ENCODE measurements around the gene IRF7.
"Not testable (repeated sequence)": the region's sequence is repeated elsewhere in the genome, so short reads cannot be mapped to it uniquely, and the experiment has no call there.

The IRF7 gene

DNA sequence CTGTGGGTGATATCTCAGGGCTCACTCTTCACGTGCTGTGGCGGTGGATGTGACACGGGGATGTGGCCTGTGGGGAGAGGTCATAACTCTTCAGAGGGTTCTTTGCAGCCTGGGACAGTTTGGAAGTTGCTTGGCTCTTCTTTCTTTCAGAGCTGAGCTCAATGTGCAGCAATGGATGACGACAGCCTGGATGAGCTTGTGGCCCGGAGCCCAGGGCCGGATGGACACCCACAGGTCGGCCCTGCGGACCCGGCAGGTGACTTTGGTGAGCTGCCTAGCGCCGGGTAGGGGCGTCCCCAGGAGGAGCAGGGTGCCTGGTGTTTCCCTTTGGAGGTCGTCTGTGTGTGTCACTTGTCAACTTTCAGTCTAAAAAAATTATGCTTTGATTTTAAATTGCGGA, 34.4 kb downstream of the IRF7 start:
- DNase-seq (ENCODE audit: low spot score), result no peak

DNA sequence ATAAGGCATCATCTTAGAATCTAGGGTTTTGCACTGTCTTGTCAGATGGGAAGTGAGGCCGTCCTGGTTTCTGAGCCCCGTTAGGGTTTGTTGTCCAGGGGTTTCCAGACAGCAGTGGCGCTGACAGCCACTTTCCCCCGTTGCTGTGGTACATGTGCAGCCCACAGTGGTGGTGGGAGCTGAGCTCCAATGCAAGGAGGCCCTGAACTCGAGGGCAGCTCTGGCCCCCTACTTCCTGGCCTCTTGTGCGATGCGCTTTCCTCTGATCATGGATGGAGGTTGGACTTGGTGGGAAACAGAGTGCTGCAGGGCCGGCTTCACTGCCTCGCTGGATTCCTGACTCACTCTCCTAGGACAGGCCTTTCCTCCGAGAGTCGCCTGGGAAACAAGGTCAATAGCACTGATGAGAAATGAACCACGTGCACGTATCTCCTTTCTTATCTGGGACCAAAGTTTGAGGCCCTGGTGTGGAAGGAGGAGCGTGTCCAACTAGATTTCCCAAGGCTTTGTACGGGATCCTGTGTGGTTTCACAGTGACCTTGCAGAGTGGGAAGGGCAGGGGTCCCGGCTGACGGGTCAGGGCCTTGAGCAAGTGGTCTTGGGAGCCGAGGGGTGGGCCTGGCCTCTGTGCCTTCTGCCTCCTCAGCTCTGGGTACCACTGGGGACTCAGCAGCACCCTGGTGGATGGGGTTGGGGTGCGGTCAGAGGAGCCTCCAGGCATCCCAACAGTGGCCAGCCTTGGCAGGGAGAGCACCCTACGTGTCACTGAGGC, 35.7 kb downstream of the IRF7 start:
- DNase-seq (ENCODE audit: low spot score), result no peak

- DNase-seq (ENCODE audit: low spot score), result no peak
These were observed 37.3 kb downstream of the IRF7 start for GRCh38 chr11:578276-579035.

GRCh38 chr11:577611-577894, 38.2 kb downstream of the IRF7 start:
- no peak for DNase-seq (ENCODE audit: low spot score)

- no peak for DNase-seq (ENCODE audit: low spot score)
These were observed 38.7 kb downstream of the IRF7 start for GRCh38 chr11:576811-577610.

DNA sequence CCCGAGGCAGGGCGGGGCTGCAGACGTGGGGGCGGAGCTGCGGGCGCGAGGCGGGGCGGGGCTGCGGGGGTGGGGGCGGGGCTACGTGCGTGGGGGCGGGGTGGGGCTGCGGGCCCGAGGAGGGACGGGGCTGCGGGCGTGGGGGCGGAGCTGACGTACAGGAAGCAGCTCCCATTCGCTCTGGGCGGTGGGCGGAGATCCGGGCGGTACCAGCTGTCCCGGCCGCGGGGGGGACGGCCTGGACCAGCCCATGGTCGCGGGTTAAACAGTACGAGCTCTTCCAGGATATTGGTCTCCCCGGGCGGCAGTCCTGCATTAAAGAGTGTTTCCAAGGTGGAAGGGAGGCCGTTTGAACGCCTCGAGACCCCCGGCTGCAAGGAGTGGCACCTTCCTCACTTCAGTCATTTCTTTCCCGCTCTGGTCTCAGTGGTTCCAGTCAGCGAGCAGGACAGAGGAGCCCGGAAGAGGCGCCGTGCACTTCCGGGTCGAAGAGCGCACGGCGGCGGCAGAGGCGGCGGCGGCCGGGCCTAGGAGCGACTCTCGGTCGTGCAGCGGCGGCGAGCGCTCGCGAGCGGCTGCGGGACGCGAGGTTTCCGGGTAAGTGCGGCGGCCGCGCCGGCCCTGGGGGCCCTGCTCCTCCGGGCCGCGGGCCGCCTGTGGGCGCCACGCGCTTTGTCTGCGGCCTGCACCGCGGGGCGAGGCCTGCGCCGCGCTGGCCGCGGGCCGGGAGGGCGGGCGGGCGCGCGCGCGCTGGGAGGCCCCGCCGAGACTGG, 39.6 kb downstream of the IRF7 start, which contains the start of gene PHRF1:
TSS of gene PHRF1 (plus strand) at position 475 of the 773 bp plus-strand sequence. CDS start 5,043 bp downstream, outside the sequence.
- DNase-seq (ENCODE audit: low spot score), result peak; percentile 99

DNA sequence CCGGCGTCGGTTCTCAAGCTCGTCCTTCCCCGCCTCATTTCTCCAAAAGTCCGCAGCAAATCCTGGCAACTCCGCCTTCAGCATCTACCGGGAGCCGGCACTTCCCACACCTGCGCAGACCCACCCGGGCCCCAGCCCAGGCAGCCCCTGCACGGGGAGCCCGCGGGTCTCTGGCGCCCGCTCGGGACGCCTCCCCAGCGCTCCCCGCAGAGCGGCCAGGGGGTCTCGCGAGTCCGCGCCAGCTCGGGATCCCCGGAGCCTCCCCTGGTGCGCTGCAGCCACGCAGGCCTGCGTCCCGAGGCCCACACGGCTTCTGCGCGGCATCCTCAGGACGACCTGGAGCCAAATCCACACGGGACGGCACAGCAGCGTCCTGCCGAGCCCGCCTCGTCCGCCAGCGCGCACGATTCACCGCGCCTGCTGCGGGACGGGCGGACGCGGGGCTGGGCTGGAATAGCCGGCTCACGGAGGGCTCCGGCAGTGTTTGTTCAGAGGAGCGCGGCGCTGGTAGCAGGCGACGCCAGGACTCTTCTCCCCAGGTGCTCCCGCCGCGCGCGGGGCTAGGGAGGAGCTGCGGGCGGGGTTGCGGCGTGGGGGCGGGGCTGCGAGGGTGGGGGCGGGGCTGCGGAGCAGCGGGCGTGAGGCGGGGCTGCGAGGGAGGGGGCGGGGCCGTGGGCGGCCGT, 40.3 kb downstream of the IRF7 start:
- DNase-seq (ENCODE audit: low spot score), result no peak

DNA sequence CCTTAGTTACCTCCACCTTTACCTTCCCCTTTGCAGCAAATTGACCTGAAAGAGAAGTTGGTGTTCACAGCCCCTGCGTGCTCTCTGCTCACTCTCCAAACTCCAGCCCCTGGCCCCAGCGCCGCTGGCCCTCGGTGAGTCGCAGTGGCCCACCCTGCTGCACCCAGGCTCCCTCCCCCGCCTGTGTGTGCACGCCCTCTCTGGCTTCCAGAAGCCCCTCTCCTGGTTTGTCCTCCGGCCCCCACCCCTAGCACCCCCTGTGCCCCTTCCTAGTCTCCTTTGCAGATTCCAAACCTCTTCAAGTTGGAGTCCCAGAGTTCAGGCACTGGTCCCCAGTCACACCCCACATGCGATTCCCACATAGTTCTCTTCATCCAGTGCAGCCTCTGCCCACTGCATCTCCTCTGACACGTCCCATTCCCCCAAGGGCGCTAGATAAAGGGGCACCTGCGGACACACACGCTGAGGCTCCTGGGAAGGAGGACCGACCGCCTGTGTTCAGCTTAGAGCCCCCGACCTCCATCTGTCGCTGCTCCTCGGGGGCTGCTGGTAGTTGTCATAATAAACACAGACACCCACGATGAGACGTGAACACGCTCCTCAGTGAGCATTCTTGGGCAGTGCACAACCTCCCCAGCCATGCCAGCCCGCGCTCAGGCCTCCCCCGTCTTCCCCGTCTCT, 41.0 kb downstream of the IRF7 start:
- no peak for DNase-seq (ENCODE audit: low spot score)

GRCh38 chr11:574031-574570, 41.6 kb downstream of the IRF7 start:
- not testable (repeated sequence) for DNase-seq (ENCODE audit: low spot score)

- DNase-seq (ENCODE audit: low spot score), result no peak
These were observed 42.5 kb downstream of the IRF7 start for GRCh38 chr11:573146-573759.

DNA sequence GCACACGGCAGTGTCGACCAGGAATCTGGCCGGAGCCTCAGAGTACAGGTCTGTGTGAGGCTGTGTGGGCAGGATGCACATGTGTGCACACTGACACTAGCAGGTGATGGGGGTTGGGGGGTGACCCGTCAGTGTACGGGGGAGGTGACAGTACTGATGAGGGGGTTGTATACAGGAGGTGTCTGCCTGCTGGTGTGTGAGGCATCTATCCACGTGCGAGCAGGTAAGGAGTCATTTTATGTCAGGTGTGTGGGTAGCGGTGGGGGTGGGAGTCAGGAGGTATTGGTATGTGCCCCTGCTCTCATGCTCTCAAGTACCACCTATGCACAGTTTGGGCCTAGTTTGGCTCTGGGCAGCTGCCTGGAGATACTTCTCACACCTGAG, 44.0 kb downstream of the IRF7 start:
- no peak for DNase-seq (ENCODE audit: low spot score)

DNA sequence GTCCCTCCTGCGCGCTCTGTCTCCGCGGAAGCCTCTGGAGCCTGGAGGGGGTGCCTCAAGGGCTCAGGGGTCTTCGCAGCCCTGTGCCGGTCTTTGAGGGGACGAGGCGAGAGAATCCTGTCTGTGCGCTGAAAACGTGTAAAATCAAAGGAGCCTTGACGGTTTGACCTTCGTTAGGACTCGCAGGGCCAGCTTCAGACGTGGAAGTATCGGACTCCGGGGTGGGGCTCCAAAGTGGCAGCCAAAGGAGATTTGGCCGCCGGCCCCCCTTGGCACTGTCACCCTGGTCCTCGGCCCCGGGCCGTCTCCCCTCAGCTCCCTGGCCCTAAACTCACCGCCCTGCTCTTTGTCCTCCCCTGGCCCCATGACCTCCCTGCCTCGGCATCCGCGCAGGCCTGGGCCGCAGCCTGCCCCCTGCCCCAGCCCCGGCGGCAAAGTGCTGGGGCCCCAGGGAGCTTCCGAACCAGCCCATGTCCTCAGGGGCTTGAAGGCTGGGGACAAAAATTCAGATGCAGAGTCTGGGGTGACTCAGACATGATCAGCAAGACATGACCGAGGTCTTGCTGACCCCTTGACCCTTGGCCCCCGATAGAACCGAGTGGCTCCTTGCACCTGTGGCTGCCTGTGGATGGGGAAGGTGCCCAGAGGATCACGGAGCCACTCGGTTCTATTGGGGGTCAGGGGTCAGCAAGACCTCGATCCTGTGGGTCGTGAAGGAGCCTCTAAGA, 46.4 kb downstream of the IRF7 start:
- no peak for DNase-seq (ENCODE audit: low spot score)

- peak; percentile 96 for DNase-seq (ENCODE audit: low spot score)
These were observed 47.2 kb downstream of the IRF7 start for GRCh38 chr11:568306-569157.

DNA sequence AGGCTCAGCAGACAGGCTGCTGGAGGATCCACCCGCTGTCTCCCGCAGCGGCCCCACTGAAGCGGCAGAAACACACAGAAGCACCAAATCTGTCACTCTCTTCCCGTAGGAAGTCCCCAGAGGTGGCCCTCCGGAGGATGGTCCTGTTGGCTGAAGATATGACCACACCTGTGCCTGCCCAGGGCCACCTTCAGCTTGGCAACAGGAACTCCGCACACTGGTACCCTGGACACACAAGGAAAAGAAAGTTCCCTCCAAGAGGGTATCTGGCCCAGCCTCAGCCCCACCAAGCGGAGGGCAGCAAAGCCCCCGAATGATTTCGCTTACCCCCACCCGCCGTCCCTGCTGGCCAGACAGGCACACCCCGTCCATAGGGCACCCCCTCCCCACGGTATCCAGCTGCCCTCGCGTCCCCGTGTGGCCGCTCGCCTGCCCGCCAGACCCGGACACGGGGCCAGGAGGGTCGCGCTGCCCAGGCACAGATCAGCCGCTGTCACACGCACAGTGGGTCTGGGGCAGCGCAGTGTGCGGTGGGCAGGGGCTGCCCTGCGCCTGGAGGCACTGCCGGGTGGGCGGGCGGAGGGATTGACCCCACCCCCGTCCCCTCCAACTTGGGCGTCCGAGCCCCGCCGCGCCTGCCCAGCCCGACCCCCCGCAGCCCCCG, 48.0 kb downstream of the IRF7 start:
- no peak for DNase-seq (ENCODE audit: low spot score)

DNA sequence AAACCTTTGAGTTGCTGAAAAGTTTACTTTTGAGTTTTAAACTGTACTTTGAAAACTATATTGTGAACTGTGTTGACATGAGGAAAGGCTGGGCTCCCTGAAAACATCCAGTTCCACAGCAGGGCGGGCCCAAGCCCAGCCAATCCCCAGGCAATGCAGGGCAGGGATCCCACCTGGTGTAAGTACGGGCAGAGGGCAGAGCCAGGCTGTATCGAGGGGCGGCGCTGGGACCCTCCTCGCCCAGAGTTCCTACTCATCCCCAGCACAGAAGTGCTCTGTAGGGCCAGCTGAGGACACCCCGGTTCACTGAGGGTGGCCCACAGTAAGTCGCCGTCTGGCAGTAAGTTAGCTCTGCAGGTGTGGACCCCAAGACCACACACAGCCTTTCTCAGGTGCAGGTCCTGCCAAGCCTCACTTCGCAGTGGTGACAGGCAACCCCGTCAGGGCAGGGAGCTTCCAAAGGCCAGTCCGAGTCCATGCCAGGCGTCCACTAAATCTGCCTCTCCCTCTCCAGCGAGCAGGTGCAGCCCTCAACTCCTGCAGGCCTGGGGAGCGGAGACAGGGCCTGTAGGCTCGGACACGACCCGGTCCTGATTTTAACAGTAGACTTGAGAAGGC, 48.6 kb downstream of the IRF7 start:
- DNase-seq (ENCODE audit: low spot score), result no peak

- DNase-seq (ENCODE audit: low spot score), result no peak
These were observed 49.7 kb downstream of the IRF7 start for GRCh38 chr11:565921-566509.

Measured in germinal center (tissue), 1 donor.